ENCODE measurements around the gene SCAF1.

The SCAF1 gene

DNA sequence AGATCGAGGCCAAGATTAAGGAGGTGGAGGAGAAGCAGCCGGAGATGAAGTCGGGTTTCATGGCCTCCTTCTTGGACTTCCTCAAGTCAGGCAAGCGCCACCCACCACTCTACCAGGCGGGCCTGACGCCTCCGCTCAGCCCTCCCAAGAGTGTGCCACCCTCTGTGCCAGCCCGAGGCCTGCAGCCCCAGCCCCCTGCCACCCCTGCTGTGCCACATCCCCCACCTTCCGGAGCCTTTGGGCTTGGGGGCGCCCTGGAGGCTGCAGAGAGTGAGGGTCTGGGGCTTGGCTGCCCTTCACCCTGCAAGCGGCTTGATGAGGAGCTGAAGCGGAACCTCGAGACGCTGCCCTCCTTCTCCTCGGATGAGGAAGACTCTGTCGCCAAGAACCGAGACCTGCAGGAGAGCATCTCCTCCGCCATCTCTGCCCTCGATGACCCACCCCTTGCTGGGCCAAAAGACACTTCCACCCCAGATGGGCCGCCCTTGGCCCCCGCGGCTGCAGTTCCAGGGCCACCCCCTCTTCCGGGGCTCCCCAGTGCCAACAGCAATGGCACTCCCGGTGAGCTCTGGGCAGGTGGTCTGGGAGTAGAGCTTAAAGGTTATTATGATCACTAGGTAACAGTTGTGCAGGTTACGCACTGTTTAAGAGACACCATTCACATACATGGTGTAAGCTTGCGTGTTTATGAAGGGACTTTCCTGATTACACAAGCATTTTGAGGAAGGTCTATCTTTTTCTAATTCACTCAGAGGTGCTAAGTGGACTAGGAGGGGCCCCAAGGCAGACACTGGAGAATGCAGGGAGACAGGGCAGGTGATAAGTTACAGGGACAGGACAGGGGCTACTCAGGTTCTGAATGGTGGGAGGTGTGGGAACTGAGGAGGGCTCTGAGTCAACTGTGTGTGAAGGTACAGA is 42.4 kb upstream of the SCAF1 start:
- TF ChIP-seq GATA3 (IDR thresholded peaks at IDR 0.05; ENCODE audit: low read depth, low read length) (no peak), GATA2 (IDR thresholded peaks at IDR 0.05; ENCODE audit: low read depth, low read length) (no peak)

DNA sequence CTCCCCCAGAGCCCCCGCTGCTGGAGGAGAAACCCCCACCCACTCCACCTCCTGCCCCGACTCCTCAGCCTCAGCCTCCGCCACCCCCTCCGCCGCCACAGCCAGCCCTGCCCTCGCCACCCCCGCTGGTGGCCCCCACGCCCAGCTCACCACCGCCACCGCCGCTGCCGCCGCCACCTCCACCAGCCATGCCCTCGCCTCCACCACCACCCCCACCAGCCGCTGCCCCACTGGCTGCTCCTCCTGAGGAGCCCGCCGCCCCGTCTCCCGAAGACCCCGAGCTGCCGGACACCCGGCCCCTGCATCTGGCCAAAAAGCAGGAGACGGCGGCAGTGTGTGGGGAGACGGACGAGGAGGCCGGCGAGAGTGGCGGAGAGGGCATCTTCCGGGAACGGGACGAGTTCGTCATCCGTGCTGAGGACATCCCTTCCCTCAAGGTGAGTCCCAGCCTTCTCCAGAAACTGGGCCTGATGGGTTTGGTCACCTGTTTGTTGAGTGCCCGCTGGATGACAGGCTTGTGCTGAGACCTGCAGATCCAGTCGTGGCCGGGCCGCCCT is 40.4 kb upstream of the SCAF1 start:
- no peak for TF ChIP-seq GATA2 (IDR thresholded peaks at IDR 0.05; ENCODE audit: low read depth, low read length)

DNA sequence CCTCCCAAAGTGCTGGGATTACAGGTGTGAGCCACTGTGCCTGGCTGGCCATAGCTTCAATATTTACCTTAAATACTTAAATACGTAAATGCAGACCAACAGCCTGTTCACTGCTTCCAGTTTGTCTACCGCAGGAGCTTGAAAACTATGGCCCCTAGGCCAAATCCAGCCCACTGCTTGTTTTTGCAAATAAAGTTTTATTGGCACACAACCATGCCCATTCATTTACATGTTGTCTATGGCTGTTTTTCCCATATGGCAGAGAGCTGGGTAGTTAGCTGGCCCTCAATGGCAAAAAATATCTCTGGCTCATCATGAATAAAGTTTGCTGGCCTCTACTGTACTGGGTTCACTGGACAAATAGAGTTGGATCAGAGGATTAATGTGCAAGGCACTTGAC is 39.2 kb upstream of the SCAF1 start:
- TF ChIP-seq GATA3 (IDR thresholded peaks at IDR 0.05; ENCODE audit: low read depth, low read length), result no peak
- TF ChIP-seq GATA2 (IDR thresholded peaks at IDR 0.05; ENCODE audit: low read depth, low read length), result no peak

DNA sequence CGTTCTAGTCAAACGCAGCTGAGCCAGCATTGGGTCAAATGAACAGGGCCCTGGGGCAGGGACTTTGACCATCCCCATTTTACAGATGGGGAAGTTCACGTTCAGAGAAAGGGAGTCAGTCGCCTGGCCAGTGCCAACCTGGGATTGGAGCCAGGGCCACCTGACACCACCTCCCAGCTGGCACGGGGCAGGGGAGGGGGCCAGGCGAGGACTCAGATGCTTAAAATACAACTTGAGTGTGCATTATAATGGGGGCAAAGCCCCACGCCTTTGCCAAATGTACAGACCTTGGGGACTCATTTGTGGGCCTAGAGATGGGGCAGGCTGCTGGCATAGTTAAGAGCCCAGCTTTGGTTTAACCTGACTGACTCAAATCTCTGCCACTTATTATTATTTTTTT is 36.4 kb upstream of the SCAF1 start:
- TF ChIP-seq GATA3 (IDR thresholded peaks at IDR 0.05; ENCODE audit: low read depth, low read length) (no peak), GATA2 (IDR thresholded peaks at IDR 0.05; ENCODE audit: low read depth, low read length) (no peak)

DNA sequence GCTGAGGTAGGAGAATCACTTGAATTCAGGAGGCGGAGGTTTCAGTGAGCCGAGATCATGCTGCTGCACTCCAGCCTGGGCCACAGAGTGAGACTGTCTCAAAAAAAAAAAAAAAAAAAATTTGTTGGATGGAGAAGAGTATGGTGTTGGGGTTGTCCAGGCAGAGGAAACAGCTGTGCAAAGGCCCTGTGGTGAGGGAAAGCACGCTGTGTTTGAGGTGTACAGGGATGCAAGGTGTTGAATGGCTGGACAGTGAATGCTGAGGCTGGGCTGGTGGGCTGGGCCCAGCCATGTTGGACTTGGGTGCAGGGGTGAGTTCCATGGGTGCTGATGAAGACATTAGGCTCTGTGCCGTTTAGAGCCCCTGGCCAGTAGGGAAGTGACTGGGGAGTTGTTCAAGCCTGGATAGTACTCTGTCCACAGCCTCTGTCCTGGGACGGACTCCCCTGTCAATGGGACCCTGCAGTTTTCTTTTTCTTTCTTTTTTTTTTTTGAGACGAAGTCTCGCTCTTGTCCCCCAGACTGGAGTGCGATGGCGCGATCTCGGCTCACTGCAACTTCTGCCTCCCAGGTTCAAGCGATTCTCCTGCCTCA is 32.4 kb upstream of the SCAF1 start:
- no peak for TF ChIP-seq GATA2 (IDR thresholded peaks at IDR 0.05; ENCODE audit: low read depth, low read length)
- no peak for TF ChIP-seq GATA3 (IDR thresholded peaks at IDR 0.05; ENCODE audit: low read depth, low read length)

DNA sequence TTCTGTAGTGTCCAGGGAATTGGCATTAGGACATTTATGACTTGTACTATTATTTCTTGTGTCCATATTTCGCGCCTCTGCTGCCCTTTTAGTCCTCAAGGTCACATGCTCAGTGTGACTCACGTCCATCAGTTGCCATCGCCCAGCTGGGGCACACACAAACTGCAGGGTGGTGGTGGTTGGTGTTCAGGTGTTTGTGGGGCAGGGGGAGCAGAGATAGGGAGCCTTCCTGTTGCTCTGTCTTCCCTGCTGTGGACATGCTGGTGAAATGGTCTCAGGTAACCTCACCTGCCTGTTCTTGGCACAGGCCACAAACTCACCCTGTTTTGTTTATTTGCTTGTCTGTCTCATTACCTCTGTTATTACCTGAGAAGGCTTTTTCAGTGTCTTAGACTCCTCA is 28.6 kb upstream of the SCAF1 start:
- TF ChIP-seq GATA2 (IDR thresholded peaks at IDR 0.05; ENCODE audit: low read depth, low read length), result no peak
- no peak for TF ChIP-seq GATA3 (IDR thresholded peaks at IDR 0.05; ENCODE audit: low read depth, low read length)

DNA sequence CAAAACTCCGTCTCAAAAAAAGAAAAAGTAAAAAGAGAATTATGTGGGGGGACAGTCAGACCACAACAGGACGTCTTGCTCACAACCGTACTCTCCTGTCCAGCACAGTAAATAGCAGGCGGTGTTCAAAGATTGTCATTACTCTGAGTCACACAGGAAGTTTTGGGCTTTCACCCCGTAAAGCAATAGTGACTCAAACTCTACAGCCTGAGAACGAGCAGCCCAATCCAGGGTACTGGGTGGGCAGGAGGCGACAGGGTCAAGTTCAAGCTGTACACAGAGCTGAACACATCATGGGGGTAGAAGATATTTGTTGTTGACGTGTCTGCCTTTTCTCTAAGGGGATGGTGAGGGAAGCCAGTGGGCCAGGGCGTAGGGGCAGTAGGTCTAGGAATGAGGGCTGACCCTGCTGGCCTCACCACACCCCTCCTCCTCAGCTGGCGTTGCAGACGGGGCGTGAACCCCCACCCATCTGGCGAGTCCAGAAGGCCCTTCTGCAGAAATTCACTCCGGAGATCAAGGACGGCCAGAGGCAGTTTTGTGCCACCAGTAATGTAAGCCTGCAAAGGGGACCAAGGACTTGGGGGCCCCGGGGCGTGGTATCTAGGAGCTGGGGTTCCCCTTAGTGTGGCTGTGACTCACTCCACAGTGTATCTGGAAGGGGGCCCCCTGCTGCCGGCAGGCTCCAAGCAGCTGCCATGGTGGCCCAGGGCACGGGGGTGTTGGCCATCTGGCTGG is 27.7 kb upstream of the SCAF1 start:
- TF ChIP-seq GATA2 (IDR thresholded peaks at IDR 0.05; ENCODE audit: low read depth, low read length) (no peak), GATA3 (IDR thresholded peaks at IDR 0.05; ENCODE audit: low read depth, low read length) (no peak)

DNA sequence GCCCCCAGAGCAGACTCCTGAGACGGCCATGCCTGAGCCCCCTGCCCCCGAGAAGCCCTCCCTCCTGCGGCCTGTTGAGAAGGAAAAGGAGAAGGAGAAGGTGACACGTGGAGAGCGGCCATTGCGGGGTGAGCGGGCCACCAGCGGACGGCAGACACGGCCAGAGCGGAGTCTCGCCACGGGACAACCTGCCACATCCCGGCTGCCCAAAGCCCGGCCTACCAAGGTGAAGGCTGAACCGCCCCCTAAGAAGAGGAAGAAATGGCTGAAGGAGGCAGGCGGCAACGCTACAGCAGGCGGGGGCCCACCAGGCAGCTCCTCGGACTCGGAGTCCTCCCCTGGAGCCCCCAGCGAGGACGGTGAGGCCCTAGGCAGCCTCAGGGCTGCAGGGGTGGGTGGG is 26.1 kb upstream of the SCAF1 start:
- no peak for TF ChIP-seq GATA3 (IDR thresholded peaks at IDR 0.05; ENCODE audit: low read depth, low read length)
- TF ChIP-seq GATA2 (IDR thresholded peaks at IDR 0.05; ENCODE audit: low read depth, low read length), result no peak

DNA sequence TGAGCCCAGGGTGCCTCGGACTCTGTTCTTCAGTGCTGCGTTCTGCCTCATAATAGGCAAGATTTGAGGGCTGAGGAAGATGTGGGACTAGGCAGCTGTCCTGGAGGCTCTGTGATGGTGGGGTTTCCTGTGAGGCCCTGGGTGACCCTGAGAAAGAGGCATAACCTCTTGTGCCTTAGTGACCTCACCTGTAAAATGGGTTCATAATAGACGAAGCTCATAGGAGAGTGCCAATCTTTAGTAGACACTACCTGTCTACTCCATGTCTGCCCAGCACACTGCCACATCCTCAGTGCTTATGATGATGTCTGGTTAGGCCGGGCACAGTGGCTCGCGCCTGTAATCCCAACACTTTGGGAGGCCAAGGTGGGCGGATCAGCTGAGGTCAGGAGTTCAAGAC is 25.5 kb upstream of the SCAF1 start:
- TF ChIP-seq GATA2 (IDR thresholded peaks at IDR 0.05; ENCODE audit: low read depth, low read length) (no peak), GATA3 (IDR thresholded peaks at IDR 0.05; ENCODE audit: low read depth, low read length) (no peak)

DNA sequence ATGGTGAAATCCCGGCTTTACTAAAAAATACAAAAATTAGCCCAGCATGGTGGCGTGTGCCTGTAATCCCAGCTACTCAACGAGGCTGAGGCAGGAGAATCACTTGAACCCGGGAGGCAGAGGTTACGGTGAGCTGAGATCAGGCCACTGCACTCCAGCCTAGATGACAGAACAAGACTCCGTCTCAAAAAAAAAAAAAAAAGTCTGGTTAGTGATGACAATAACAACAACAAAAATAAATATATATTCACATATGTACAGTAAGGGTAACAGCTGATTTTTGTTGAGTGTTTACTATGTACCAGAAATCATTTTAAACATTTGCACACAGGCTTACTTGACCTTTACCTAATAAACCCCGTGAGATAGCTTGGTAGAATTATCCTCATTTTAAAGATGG is 25.1 kb upstream of the SCAF1 start:
- TF ChIP-seq GATA3 (IDR thresholded peaks at IDR 0.05; ENCODE audit: low read depth, low read length) (no peak), GATA2 (IDR thresholded peaks at IDR 0.05; ENCODE audit: low read depth, low read length) (no peak)

DNA sequence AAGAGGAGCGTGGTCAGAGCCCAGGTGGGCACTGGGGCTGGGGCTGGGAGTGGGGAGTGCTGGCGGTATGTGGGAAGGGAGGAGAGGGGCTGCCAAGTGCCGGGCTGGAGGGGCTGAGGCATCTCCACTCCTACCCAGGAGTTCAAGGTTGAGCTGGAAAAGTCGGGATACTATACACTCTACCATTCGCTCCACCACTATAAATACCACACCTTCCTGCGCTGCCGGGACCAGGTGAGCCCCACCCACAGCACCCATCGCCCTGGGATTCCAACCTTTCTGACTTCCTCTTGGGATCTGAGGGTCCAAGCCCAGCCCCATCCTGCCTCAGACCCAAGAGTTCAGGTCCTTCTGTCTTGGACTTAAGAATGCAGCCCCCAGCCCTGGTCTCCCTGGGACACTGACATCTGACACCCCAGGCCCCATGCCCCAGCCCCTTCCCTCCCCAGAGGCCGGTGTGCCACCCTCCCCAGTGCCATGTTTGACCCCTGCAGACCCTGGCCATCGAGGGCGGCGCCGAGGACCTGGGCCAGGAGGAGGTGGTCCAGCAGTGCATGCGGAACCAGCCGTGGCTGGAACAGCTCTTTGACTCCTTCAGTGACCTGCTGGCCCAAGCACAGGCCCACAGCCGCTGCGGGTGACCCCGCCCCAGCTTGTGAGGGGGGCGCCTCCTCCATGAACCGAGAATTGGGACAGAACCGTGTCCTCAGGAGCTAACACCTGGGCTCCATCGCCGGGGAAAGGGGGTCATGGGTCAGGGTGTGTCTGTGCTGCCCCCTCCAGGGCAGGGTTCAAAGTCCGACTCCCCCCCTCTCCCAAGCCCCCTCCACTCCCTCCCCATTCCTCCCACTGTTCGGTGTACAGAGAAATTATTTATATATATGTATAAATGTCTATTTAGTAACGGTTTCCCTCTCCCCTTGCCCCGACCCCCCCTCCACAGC is 16.8 kb upstream of the SCAF1 start:
- no peak for TF ChIP-seq GATA3 (IDR thresholded peaks at IDR 0.05; ENCODE audit: low read depth, low read length)

DNA sequence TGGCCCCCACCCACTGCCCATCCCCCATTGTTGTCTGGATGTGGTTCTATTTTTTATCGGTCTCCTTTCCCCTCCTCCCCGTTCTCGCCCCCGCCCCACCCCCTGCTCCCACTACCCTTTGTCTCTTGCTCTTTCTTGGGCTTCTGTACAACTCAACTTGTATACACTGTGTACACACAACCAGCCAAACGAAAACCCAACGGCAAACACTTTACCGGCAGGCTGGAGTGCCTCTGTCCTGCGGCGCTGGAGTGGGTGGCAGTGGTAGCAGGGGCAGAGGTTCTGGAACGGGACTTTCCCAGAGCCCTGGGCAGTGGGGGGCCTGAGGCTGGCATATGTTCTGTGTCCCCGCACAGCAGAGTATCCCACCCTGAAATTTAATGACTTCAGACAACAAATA is 15.8 kb upstream of the SCAF1 start:
- TF ChIP-seq GATA2 (IDR thresholded peaks at IDR 0.05; ENCODE audit: low read depth, low read length) (no peak), GATA3 (IDR thresholded peaks at IDR 0.05; ENCODE audit: low read depth, low read length) (no peak)

DNA sequence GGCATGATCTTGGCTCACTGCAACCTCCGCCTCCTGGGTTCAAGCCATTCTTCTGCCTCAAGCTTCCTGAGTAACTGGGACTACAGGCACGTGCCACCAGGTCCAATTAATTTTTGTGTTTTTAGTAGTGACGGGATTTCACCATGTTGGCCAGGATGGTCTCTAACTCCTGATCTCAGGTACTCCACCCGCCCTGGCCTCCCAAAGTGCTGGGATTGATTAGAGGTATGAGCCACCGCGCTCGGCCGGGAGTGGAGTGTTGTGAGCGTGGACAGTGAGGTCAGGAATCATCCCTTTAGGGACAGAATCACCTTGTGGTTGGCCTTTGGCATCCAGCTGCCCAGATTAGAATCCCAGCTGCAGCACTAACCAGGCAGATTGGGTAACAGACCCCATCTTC is 12.3 kb upstream of the SCAF1 start:
- TF ChIP-seq GATA2 (IDR thresholded peaks at IDR 0.05; ENCODE audit: low read depth, low read length), result no peak
- no peak for TF ChIP-seq GATA3 (IDR thresholded peaks at IDR 0.05; ENCODE audit: low read depth, low read length)
